Fibroblast of skin of scalp (primary cell): ENCODE data around the gene KCNK3.

Experiments
- DNase-seq: peaks from one replicate; pipeline ENCODE4 v3.0.0-alpha.2; 2013

KCNK3 gene

DNA sequence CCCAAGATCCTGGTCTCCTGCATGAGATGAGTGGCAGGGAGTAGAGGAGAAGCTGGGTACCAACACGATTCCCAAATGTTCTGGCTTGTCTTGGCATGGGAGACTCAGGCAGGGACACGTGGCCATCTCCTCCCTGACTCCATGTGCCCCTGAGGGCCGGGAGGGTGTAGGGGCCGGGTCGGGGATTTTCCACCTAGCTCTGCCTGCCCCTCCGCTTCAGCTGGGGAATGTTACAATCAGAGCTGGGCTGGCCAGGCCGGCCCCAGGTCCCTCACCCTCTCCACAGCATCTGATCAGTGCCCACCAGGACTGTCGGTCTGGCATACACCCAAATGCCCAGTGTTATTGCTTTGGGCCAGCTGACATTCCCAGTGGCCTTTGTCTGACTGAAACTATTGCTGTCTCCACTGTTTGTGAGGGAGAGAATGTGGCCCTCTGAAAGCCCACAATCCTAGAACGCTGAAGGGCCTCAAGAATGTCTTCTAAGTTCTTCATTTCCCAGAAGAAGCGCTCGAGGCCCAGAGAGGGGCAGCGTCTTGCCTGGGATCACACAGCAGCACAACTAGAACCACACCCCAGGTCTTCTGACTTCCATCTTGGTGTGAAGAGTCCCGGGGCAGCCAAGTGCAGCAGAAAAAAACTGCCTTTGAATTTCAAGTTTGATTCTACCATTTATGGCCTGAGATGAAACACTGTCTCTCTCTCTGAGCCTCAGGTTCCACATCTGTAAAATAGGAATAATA, 23.2 kb downstream of the KCNK3 start:
- no peak for DNase-seq

DNA sequence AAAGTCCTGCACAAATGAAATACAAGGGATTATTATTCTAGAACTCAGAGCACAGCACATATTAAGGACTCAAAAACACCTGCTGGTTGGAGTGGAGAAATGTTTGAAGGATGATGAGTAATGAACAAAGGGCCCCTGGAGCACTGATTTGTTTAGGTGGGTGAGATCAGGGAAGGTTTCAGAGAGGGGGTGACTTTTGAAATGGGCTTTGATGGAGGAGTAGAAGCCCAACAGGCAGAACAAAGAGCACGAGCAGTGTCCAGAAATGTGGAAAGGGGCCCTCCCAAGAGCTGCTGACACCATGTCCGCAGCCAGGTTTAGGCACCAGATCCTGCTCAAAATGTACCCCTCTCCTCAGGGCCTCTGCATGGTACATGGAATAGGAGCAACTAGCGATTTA, 23.8 kb downstream of the KCNK3 start:
- DNase-seq: no peak

GRCh38 chr2:26716769-26717168, 24.2 kb downstream of the KCNK3 start:
- DNase-seq: no peak

DNA sequence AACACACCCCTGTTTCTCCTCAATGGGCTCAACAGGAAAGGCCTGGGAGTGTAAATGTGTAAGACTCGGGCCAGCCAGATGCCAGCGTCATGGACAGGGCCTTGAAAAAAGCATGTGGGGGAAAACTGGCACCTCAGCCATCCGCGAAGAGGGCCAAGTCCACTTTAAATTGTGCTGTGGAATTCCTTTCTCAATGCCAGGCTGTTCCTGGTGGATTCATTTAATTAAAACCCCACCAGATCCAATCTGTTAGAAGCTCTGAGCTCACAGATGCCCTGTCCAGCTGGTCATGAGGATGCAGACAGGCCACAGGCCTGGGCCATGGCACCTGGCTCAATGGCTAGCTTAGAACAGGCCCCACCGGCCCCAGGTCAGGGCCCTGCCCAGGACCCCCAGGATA, 24.8 kb downstream of the KCNK3 start:
- no peak for DNase-seq

GRCh38 chr2:26718949-26719686, 26.6 kb downstream of the KCNK3 start:
- DNase-seq: no peak

DNA sequence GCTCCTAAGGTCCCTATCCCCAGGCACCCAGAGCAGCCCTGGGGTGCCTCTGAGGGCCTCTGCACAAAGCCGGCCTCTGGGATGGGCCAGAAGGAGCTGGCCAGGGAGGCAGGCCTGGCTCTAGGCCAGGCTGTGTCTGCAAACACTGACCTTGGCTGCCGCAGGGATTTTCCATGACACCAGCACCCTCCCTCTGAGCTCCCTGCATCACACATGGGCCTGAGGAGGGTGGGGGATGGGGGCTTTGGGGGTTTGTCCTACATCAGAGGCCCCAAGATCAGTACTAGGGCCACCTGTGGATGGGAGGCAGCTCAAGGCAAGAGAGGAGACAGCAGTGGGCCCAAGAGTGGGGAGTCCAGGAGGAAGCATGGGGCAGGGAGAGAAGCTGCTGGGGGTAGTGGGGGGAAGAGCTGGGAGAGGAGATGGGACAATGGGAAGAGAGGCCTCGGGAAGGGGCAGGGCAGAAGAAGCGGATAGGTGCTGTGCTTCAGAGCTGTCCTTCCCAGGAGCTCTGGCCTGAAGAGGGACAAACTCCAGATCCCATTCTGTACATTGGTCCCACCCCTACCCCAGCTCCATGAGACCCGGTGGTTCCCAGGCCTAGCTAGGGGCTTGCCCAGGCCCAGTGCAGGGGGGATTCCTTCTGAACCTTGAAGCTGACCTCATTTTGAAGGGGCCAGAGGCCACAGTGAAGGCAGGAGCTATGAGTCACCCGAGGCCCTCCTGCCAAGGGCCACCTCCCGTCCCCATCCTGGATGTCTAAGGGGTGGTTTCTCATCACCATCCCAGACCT, 28.0 kb downstream of the KCNK3 start:
- DNase-seq: peak; percentile 54

DNA sequence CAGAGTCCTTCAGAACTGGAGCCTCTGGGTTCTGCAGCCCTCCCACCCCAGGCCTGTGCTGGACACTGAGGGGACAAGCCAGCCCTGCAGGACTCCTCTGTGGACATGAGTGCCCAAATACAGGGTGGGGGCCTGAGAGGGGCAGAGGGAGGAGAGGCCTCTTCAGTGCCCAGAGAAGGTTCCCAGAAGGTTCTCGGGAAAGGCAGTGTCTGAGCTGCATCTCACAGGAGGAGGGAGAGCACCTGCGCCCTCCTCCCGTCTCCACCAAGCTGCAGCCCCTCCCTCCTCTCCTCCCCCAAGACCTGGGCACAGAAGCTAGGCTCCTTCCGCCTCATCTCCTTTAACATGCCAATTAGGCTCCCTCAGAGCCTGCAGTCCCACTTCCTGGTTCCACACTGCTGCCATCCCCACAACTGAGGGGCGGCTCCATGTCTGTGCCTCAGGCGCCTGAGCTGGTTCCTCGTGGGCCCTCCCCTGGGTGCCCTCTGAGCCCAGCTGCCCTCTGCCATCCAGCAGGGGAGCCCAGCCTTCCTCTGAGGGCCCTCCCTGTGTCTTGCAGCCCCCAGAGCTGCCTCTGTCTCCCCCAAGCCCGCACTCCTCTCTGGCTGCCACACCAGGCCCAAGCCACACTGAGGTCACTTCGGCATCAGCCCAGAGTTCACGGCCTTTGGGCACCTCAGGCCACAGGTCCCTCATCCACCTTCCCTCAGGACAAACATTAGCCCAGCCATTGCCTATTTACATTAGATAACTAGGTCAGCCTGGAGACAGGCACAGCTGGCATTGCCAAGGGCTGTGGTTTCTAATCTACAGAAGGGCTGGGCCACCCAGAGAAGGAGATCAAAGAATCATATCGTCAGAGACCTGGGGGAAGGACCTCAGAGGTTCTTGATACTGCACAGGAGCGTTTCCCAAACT, 28.9 kb downstream of the KCNK3 start:
- DNase-seq: no peak

DNA sequence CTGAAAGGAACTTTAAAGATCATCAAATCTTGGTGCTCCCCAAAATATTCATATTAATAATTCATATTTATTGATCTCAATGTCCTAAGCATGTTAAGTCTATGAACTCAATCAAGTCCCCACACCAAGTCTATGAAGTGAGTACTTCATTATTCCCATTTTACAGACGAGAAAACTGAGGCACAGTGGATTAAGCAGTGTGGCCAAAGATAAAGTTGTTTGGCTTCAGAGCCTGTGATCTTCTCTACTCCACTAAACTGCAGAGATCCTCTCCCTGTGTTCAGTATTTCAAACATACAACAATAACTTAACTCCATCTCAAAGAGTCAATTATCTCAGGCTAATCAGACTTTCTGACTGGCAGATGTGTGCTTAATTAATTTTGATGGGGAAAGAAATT, 29.8 kb downstream of the KCNK3 start:
- DNase-seq: no peak

DNA sequence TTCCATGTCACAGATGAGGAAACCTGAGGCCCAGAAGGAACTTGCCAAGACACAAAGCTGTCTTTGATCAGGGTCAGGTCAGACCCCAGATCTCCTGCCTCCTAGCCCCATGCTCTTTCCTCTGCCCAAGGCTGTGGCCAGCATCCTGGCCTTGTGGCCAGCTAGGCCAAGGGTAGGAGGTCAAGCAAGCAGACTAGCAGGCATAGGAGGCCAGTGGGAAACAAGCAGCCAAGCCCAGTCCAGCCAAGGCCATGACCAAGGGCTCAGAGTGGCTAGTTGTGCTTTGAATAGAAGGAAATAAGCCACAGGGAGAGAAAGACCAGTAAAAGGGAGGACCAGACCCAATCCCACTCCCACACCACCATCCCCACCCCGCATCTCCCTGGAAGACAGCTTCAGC, 30.4 kb downstream of the KCNK3 start:
- DNase-seq: no peak

GRCh38 chr2:26723475-26723874, 31.0 kb downstream of the KCNK3 start:
- no peak for DNase-seq

DNA sequence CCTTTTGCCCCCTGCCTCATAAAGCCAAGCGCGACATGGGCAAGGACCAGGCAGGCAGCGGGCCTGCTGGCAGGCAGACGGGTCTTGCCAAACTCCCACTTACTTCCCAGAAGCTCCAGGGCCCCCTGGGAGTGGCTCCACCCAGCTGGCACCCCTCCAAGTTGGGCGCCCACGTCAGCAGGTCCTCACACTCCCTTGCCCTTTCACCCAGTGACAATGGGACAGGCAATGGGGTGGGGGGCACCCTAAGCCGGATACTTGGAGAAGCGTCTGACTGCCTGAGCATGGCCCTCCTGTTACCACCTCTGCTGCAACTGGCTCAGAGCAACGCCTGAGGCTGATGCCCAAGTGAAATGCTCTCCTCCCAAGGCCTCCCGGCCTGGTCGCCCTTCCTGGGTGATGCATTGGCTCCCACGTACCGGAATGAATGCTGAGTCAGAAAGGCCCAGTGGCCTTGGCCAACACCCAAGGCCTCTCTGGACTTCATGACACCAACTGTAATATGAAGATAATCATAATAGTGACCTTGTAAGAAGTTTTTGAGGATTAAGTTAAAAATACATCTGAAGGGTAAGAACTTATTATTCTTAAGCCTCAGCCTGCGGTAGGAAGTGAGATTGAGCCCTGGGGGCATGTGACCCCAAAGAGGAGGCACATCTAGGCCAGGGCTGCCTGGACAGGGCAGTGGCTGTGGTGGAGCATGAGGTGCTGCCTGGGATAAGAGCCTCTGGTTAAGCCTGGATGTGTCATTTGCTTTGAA, 31.6 kb downstream of the KCNK3 start:
- peak; percentile 65 for DNase-seq

GRCh38 chr2:26724784-26725520, 32.4 kb downstream of the KCNK3 start:
- DNase-seq: no peak

GRCh38 chr2:26725521-26725820, 32.9 kb downstream of the KCNK3 start:
- no peak for DNase-seq

DNA sequence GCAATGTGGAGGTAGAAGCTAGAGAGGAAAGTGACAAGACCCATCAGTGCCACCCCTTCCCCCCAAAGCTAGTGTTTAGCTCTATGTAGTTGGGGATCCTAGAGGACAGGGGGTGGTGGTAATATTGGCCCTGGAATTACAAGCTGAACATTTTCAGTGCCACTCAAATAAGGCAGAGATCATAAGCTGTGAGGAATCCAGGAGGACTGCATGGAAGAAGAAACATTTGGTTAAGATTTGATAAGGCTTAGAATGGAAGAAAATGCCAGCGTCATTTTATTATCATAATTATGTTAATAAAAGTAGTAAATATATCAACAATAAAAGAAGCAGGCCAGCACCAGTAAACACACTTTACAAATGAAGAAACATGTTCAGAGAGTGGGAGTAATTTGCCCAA, 33.7 kb downstream of the KCNK3 start:
- no peak for DNase-seq

DNA sequence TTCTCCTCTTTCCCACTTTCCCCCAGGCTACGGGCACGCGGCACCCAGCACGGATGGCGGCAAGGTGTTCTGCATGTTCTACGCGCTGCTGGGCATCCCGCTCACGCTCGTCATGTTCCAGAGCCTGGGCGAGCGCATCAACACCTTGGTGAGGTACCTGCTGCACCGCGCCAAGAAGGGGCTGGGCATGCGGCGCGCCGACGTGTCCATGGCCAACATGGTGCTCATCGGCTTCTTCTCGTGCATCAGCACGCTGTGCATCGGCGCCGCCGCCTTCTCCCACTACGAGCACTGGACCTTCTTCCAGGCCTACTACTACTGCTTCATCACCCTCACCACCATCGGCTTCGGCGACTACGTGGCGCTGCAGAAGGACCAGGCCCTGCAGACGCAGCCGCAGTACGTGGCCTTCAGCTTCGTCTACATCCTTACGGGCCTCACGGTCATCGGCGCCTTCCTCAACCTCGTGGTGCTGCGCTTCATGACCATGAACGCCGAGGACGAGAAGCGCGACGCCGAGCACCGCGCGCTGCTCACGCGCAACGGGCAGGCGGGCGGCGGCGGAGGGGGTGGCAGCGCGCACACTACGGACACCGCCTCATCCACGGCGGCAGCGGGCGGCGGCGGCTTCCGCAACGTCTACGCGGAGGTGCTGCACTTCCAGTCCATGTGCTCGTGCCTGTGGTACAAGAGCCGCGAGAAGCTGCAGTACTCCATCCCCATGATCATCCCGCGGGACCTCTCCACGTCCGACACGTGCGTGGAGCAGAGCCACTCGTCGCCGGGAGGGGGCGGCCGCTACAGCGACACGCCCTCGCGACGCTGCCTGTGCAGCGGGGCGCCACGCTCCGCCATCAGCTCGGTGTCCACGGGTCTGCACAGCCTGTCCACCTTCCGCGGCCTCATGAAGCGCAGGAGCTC, 35.4 kb downstream of the KCNK3 start:
- peak; percentile 34 for DNase-seq

GRCh38 chr2:26729311-26729710, 36.8 kb downstream of the KCNK3 start:
- no peak for DNase-seq

DNA sequence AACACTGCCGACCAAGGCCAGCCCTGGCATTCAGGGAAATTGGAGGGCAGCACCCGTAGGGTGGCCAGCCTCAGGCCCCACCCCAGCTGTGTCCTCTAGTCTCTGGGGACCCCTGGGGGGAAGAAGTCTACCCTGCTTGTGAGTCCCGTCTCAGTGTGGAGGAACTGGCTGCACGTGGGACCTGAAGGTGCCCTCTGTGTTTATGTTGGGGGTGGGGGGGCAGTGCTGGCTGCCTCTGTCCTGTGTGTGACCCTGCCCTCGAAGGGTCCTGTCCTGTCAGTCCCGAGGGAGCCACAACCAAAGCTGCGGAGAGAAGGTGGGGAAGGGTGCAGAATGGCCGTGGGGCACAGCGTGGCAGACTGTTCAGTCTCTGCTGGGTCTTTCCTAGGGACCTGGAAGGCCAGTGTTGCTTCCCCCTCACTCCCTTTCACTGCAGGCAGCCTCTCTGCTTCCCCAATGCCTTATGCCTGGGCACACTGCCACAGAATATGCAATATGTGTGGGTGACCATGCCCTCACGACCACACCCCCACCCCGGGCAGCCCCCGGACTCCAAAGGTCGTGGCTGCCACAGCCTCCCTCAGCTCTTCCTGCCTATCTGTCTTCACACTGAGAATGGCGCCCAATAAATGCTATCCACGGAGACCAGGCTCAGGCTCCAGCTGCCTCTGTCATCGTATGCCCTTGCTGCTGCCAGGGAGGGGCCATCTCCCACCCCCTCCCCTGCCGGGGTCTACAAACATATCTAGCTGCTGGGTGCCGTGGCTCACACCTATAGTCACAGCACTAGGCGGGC, 38.2 kb downstream of the KCNK3 start:
- DNase-seq: no peak

- DNase-seq: no peak
Measured at GRCh38 chr2:26731714-26732113, 39.2 kb downstream of the KCNK3 start.

GRCh38 chr2:26732446-26732845, 39.9 kb downstream of the KCNK3 start:
- no peak for DNase-seq
